Measurements from ENCODE around the gene PGD.
A peak's percentile ranks its signal among the peaks of the same experiment; 100 is the strongest.

Gene PGD

DNA sequence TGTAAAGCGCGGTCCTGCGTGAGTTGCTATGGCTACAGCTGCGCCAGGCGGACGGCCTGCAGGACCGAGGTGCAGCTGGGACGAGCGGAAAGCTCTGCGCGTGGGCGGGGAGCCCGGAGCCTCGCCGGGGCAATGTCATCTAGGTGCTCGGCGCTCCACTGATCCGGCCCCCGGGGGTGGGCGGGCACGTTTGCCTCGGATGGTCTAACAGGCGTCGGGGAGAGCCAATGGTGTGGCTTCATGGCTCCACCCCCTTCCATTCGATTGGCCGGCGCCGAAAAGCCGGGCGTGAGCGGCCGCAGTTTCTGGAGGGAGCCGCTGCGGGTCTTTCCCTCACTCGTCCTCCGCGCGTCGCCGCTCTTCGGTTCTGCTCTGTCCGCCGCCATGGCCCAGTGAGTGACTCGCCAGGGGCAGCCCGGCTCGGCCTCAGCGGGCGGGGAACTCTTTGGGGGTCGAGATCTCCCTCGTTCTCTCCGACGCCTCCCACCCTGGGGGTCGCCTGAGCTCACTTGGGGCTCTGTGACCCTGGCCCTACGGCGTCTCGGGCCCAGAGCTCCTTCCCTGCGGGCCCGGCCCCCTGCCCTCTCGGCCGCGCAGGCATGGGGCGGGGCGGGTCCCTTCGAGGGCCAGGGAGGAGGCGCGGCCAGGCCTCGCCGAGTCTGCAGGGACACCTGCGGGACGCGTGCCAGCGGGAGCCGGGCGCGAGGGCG is at the start of gene PGD (continued):
- TF ChIP-seq, protein P1, sequence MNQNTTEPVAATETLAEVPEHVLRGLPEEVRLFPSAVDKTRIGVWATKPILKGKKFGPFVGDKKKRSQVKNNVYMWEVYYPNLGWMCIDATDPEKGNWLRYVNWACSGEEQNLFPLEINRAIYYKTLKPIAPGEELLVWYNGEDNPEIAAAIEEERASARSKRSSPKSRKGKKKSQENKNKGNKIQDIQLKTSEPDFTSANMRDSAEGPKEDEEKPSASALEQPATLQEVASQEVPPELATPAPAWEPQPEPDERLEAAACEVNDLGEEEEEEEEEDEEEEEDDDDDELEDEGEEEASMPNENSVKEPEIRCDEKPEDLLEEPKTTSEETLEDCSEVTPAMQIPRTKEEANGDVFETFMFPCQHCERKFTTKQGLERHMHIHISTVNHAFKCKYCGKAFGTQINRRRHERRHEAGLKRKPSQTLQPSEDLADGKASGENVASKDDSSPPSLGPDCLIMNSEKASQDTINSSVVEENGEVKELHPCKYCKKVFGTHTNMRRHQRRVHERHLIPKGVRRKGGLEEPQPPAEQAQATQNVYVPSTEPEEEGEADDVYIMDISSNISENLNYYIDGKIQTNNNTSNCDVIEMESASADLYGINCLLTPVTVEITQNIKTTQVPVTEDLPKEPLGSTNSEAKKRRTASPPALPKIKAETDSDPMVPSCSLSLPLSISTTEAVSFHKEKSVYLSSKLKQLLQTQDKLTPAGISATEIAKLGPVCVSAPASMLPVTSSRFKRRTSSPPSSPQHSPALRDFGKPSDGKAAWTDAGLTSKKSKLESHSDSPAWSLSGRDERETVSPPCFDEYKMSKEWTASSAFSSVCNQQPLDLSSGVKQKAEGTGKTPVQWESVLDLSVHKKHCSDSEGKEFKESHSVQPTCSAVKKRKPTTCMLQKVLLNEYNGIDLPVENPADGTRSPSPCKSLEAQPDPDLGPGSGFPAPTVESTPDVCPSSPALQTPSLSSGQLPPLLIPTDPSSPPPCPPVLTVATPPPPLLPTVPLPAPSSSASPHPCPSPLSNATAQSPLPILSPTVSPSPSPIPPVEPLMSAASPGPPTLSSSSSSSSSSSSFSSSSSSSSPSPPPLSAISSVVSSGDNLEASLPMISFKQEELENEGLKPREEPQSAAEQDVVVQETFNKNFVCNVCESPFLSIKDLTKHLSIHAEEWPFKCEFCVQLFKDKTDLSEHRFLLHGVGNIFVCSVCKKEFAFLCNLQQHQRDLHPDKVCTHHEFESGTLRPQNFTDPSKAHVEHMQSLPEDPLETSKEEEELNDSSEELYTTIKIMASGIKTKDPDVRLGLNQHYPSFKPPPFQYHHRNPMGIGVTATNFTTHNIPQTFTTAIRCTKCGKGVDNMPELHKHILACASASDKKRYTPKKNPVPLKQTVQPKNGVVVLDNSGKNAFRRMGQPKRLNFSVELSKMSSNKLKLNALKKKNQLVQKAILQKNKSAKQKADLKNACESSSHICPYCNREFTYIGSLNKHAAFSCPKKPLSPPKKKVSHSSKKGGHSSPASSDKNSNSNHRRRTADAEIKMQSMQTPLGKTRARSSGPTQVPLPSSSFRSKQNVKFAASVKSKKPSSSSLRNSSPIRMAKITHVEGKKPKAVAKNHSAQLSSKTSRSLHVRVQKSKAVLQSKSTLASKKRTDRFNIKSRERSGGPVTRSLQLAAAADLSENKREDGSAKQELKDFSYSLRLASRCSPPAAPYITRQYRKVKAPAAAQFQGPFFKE (tag by site-specific recombination; IDR thresholded peaks at IDR 0.05; ENCODE audit: borderline replicate concordance), result no peak
- TF ChIP-seq ZNF184 (tag by site-specific recombination; IDR thresholded peaks at IDR 0.05) (no peak), ZBTB48 (tag by site-specific recombination; IDR thresholded peaks at IDR 0.05) (peak; percentile 97), KLF16 (tag by site-specific recombination; IDR thresholded peaks at IDR 0.05) (peak; percentile 93), ZFP41 (tag by site-specific recombination; IDR thresholded peaks at IDR 0.05; ENCODE audit: borderline replicate concordance) (no peak), MYNN (tag by site-specific recombination; IDR thresholded peaks at IDR 0.05; ENCODE audit: borderline replicate concordance) (no peak), ZNF701 (tag by site-specific recombination; IDR thresholded peaks at IDR 0.05) (no peak), ZNF2 (tag by site-specific recombination; IDR thresholded peaks at IDR 0.05) (peak; percentile 68), ZNF514 (tag by site-specific recombination; IDR thresholded peaks at IDR 0.05) (no peak), ZNF335 (tag by site-specific recombination; conservative IDR thresholded peaks at IDR 0.05) (peak; percentile 94), ZNF544 (tag by site-specific recombination; IDR thresholded peaks at IDR 0.05) (no peak), ZNF596 (tag by site-specific recombination; IDR thresholded peaks at IDR 0.05) (no peak), ZNF214 (tag by site-specific recombination; IDR thresholded peaks at IDR 0.05; ENCODE audit: borderline replicate concordance) (no peak)
- TF ChIP-seq, protein P2, sequence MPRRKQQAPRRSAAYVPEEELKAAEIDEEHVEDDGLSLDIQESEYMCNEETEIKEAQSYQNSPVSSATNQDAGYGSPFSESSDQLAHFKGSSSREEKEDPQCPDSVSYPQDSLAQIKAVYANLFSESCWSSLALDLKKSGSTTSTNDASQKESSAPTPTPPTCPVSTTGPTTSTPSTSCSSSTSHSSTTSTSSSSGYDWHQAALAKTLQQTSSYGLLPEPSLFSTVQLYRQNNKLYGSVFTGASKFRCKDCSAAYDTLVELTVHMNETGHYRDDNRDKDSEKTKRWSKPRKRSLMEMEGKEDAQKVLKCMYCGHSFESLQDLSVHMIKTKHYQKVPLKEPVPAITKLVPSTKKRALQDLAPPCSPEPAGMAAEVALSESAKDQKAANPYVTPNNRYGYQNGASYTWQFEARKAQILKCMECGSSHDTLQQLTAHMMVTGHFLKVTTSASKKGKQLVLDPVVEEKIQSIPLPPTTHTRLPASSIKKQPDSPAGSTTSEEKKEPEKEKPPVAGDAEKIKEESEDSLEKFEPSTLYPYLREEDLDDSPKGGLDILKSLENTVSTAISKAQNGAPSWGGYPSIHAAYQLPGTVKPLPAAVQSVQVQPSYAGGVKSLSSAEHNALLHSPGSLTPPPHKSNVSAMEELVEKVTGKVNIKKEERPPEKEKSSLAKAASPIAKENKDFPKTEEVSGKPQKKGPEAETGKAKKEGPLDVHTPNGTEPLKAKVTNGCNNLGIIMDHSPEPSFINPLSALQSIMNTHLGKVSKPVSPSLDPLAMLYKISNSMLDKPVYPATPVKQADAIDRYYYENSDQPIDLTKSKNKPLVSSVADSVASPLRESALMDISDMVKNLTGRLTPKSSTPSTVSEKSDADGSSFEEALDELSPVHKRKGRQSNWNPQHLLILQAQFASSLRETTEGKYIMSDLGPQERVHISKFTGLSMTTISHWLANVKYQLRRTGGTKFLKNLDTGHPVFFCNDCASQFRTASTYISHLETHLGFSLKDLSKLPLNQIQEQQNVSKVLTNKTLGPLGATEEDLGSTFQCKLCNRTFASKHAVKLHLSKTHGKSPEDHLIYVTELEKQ (tag by site-specific recombination; IDR thresholded peaks at IDR 0.05; ENCODE audit: borderline replicate concordance), result no peak; the same call in 1 of the 2 replicates
- TF ChIP-seq, protein P3, sequence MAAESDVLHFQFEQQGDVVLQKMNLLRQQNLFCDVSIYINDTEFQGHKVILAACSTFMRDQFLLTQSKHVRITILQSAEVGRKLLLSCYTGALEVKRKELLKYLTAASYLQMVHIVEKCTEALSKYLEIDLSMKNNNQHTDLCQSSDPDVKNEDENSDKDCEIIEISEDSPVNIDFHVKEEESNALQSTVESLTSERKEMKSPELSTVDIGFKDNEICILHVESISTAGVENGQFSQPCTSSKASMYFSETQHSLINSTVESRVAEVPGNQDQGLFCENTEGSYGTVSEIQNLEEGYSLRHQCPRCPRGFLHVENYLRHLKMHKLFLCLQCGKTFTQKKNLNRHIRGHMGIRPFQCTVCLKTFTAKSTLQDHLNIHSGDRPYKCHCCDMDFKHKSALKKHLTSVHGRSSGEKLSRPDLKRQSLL (tag by site-specific recombination; IDR thresholded peaks at IDR 0.05), result 0 out of 2 replicates have a peak, but pooled peaks have one; percentile 5
- TF ChIP-seq, protein P4, sequence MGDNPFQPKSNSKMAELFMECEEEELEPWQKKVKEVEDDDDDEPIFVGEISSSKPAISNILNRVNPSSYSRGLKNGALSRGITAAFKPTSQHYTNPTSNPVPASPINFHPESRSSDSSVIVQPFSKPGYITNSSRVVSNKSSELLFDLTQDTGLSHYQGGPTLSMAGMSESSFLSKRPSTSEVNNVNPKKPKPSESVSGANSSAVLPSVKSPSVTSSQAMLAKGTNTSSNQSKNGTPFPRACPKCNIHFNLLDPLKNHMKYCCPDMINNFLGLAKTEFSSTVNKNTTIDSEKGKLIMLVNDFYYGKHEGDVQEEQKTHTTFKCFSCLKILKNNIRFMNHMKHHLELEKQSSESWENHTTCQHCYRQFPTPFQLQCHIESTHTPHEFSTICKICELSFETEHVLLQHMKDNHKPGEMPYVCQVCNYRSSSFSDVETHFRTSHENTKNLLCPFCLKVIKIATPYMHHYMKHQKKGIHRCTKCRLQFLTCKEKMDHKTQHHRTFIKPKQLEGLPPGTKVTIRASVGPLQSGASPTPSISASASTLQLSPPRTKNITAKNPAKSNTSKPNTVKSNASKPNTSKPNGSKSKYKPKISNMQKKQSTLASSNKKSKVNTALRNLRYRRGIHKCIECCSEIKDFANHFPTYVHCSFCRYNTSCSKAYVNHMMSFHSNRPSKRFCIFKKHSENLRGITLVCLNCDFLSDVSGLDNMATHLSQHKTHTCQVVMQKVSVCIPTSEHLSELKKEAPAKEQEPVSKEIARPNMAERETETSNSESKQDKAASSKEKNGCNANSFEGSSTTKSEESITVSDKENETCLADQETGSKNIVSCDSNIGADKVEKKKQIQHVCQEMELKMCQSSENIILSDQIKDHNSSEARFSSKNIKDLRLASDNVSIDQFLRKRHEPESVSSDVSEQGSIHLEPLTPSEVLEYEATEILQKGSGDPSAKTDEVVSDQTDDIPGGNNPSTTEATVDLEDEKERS (tag by site-specific recombination; IDR thresholded peaks at IDR 0.05), result no peak
- TF ChIP-seq, protein P5, sequence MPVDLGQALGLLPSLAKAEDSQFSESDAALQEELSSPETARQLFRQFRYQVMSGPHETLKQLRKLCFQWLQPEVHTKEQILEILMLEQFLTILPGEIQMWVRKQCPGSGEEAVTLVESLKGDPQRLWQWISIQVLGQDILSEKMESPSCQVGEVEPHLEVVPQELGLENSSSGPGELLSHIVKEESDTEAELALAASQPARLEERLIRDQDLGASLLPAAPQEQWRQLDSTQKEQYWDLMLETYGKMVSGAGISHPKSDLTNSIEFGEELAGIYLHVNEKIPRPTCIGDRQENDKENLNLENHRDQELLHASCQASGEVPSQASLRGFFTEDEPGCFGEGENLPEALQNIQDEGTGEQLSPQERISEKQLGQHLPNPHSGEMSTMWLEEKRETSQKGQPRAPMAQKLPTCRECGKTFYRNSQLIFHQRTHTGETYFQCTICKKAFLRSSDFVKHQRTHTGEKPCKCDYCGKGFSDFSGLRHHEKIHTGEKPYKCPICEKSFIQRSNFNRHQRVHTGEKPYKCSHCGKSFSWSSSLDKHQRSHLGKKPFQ (tag by site-specific recombination; IDR thresholded peaks at IDR 0.05), result no peak
- TF ChIP-seq, protein P6, sequence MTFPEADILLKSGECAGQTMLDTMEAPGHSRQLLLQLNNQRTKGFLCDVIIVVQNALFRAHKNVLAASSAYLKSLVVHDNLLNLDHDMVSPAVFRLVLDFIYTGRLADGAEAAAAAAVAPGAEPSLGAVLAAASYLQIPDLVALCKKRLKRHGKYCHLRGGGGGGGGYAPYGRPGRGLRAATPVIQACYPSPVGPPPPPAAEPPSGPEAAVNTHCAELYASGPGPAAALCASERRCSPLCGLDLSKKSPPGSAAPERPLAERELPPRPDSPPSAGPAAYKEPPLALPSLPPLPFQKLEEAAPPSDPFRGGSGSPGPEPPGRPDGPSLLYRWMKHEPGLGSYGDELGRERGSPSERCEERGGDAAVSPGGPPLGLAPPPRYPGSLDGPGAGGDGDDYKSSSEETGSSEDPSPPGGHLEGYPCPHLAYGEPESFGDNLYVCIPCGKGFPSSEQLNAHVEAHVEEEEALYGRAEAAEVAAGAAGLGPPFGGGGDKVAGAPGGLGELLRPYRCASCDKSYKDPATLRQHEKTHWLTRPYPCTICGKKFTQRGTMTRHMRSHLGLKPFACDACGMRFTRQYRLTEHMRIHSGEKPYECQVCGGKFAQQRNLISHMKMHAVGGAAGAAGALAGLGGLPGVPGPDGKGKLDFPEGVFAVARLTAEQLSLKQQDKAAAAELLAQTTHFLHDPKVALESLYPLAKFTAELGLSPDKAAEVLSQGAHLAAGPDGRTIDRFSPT (tag by site-specific recombination; IDR thresholded peaks at IDR 0.05), result no peak; the same call in 1 of the 2 replicates
